ENCODE results near the gene CAMTA2. TPM values are rescaled to one million over a fixed set of nuclear protein-coding genes. Genes with fewer than 3 reads are reported as not detected.

The CAMTA2 gene
- total RNA-seq, 2 donors from 2014 or later = 51.0 to 87.9 TPM

DNA sequence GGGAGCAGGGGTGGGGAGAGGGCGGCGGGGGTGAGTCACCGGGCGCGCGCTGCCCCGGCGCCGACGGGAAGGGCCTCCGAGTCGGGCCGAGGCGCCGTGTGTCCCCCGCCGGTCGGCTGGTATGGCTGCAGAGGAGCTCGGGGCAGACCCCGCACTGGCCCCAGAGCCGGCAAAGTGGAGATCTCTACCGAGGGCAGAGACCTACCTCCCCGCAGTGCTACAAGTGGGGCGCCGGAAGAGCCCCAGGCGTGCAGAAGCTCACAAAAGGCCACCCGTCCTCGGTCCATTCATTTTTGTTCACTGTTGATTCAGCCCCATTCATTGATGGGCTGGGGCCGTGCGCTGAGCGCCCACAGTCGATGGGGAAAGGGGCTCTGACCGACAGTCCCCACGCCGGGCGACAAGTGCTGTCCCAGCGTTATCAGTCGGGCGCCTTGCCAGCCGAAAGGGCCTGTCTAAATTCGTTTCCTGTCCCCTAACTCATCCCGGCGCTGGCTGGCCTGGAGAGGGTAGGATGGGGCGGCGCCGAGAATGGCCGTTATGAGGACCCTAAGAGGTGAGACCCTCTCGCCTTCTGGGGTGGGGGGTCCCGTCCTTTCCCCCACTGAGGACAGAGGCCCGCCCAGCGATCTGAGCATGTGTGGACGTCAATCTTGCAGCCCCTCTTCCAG, 37.3 kb downstream of the CAMTA2 start:
- DNase-seq (ENCODE audit: low spot score) (no peak), ATAC-seq (peak; percentile 25 to 31)
- Mint-ChIP-seq H3K9me3 (no peaks in the 10 kb centered on the region), H3K27ac (peak overlapping the region; percentile 78 to 96), H3K4me1 (ENCODE audit: low read depth in 2 of 2) (peaks cover 33 to 36% of the 10 kb centered on the region in 2 donors), H3K27me3 (no peaks in the 10 kb centered on the region), H3K4me3 (peak overlapping the region; percentile 89), H3K36me3 (peaks cover 19% of the 10 kb centered on the region)

DNA sequence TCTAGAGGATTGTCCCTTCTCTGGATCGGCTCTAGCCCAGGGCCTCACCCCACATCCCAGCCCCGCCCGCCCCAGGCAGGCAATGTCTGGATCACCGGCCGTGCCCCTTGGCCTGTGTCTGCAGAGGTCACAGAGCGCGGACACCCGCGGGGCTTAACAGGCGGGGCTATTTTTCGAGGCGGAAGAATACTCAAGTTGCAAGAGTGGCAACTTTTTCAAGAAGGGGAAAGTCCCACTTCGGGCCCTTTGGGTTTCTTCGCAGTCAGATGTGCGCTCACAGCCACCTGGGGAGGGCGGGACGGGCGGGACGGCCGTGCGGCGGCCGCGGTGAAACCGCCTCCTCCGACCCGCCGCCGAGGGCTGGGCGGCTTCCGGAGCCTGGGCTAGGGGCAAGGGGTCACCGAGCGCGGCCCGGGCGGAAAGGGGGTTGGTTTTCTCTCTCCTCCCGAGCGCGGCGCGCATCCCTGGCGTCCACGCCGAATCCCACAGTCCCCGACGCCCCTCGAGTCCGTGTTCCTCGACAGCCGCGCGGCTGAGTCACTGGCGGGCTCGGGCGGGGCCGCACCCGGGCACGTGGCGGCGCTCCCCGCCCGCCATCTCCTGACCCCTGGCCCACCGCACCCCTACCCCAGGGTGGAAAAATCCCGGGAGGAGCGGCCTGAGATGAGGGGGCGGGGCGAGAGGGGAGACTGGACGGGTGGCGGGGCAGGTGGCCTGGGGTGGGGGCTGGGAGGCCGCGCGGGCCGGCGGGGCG, 38.0 kb downstream of the CAMTA2 start:
- no peaks in the 10 kb centered on the region for H3K9me3 Mint-ChIP-seq
- peak; percentile 90 for DNase-seq (ENCODE audit: low spot score)
- H3K27ac Mint-ChIP-seq = peak overlapping the region; percentile 96
- peak; percentile 57 to 63 for ATAC-seq
- H3K4me1 Mint-ChIP-seq (ENCODE audit: low read depth in 2 of 2) = peaks cover 40 to 44% of the 10 kb centered on the region in 2 donors
- peak overlapping the region; percentile 100 for H3K4me3 Mint-ChIP-seq
- peaks cover 25% of the 10 kb centered on the region for H3K36me3 Mint-ChIP-seq
- H3K27me3 Mint-ChIP-seq = no peaks in the 10 kb centered on the region

DNA sequence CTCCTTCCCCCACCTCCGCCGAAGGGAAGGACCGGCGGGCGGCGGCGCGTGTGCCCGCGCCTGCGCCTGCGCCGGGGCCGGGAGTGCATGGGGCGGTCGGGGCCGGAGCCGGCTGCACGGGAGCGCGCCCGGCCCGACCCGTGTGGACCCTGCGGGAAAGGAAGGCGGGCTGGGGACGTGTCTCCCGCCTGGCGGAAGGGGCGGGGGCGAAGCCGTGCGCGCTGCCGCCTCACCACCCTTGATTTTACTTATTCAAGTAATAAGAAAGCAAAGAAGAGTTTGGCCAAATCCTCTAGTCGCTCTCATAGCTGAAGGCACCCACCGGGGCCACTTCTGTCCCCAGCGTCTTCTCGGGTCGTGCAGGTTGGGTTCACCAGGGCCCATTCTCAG, 38.5 kb downstream of the CAMTA2 start:
- DNase-seq (ENCODE audit: low spot score) (peak; percentile 88), ATAC-seq (peak; percentile 67 to 77)
- H3K36me3 Mint-ChIP-seq = peaks cover 30% of the 10 kb centered on the region
- peaks cover 45 to 49% of the 10 kb centered on the region in 2 donors for H3K4me1 Mint-ChIP-seq (ENCODE audit: low read depth in 2 of 2)
- H3K4me3 Mint-ChIP-seq = peak overlapping the region; percentile 100
- no peaks in the 10 kb centered on the region for H3K27me3 Mint-ChIP-seq
- no peaks in the 10 kb centered on the region for H3K9me3 Mint-ChIP-seq
- H3K27ac Mint-ChIP-seq = peak overlapping the region; percentile 96

DNA sequence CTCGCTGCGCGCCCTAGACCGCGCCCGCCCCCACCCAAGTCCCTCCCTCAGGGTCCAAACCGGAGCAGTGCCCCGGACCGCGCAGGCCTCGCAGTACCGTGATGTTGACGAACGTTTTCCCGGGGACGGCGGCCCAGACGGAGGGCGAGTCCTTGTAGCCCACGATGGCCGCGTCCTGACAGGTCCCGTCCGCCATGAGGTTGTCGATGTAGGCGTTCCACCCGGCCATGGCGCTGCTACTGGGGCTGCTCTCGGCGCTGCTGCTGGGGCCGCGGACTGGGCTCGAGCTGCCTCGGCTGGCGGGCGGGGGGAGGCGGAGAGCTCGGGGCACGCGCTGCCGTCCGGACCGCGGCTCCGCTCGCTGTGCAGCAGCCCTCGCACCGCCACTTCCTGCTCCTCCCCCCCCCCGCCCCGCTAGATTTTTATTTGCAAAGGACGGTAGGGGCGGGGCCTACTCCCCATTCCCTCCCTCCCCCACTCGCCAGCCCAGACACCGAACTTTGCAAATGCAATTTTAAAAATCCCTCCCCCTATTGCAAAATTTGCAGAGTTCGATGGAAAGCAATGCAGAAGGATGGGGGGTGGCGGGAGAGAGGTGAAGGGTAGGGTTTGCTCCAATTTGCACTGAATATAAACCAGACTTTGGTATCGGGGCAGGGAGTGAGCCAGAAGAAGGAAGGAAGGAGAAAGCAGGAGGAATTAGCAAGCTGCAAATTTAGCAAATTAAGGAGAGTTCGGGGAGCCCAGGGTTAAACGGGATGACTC, 39.1 kb downstream of the CAMTA2 start, which contains the start of gene PFN1:
TSS of gene PFN1 (minus strand) at position 365 of the 765 bp plus-strand sequence. CDS start at position 229, 136 bp downstream.
- DNase-seq (ENCODE audit: low spot score) = peak; percentile 93
- Mint-ChIP-seq H3K4me3 (peak within 1 kb of the TSS; percentile 100), H3K36me3 (peaks cover 31% of the 10 kb centered on the region), H3K4me1 (ENCODE audit: low read depth in 2 of 2) (peaks cover 47 to 55% of the 10 kb centered on the region in 2 donors), H3K9me3 (no peaks in the 10 kb centered on the region), H3K27me3 (no peaks in the 10 kb centered on the region), H3K27ac (peak within 1 kb of the TSS; percentile 96)
- peak; percentile 63 to 79 for ATAC-seq

DNA sequence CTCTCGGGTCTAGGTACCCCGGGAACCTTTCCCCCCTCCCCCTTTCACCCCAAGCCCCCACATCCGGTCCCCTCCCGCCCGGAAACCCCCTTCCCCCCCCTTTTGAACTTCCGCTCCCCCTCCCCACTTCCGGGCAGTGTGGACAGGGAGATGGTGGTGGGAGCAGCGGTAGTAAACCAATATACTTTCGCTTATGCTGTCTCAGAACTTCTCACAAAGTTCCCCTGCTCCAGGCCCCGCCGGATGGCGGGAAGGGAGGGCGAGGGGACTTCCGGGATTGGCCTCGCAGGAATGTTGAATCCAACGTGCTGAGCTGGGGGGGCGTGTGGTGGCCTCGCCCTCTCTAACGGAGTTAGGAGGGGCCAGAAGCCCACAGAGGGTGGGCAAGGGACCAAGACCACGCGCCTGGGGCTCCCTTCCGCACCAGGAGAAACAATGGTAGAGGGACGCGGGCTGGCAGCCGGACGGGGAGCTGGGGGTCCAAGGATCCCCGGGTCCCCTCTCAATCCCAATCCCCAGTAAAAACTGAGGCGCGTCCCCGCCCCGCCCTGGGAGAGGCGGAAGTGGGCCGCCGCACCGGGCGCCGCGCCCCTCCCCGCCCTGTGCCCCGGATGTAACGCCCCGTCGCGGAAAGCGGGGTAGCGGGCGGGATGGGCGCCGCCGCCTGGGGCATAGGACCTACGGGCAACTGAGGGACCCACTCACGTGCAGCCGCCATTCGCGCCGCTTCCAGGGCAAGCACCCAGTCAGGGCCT, 39.9 kb downstream of the CAMTA2 start:
- H3K4me1 Mint-ChIP-seq (ENCODE audit: low read depth in 2 of 2) = peaks cover 55 to 63% of the 10 kb centered on the region in 2 donors
- DNase-seq (ENCODE audit: low spot score) = peak; percentile 86

DNA sequence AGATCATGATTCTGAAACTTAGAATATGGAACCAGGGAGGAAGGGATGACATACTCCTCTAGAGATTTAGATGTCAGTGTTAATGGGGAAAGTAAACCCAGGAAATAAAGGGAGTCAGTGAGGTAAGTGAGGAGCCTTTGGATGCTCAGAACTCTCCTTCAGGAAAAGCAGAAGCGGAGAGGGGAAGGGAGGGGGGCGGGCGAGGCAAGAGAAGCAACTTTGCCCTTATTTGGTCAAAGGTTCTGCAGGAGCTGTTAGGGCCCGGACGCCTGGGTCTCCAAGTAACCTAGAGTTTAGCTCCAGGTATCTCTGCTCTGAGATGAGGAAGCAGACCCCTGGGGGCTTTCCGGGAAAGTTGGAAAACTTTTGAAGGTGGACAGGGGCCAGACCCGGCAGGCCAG, 40.5 kb downstream of the CAMTA2 start:
- Mint-ChIP-seq H3K36me3 (peaks cover 38% of the 10 kb centered on the region), H3K4me1 (ENCODE audit: low read depth in 2 of 2) (peaks cover 59 to 68% of the 10 kb centered on the region in 2 donors), H3K27ac (peak overlapping the region; percentile 95 to 96), H3K9me3 (no peaks in the 10 kb centered on the region), H3K27me3 (no peaks in the 10 kb centered on the region), H3K4me3 (peak overlapping the region; percentile 100)
- ATAC-seq = no peak
- DNase-seq (ENCODE audit: low spot score) = no peak

More for the DNA sequence above, 39.9 kb downstream of the CAMTA2 start:
- peaks cover 36% of the 10 kb centered on the region for H3K36me3 Mint-ChIP-seq
- no peaks in the 10 kb centered on the region for H3K27me3 Mint-ChIP-seq
- peak; percentile 50 to 62 for ATAC-seq
- no peaks in the 10 kb centered on the region for H3K9me3 Mint-ChIP-seq
- H3K27ac Mint-ChIP-seq = peak overlapping the region; percentile 95 to 96
- peak overlapping the region; percentile 100 for H3K4me3 Mint-ChIP-seq

DNA sequence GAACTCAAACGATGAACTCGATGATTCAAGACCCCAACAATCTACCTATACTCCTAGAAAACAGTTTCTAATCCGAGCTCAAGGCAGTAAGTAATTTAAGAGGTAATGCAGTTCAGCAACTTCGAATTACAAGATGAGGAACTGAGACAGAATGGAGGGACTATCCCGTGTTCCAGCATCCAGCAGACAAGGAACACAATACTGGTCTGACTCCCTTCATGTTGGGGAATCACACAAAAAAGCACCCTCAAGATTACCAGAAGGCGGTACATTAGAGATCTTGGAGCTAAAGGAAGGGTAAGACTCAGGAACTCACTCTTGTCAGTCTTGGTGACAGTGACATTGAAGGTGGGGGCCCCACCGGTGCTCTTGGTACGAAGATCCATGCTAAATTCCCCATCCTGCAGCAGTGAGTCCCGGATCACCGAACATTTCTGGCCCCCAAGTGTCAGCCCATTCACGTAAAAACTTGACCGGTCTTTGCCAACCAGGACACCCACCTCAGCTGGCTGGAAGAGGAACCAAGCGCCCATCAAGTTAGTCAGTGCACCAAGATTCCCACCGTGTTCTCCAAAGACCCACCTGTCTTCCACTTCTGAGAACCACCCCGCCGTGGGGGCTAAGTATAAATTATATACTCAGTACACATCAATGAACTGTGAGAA, 41.0 kb downstream of the CAMTA2 start:
- Mint-ChIP-seq H3K4me3 (peak overlapping the region; percentile 100), H3K4me1 (ENCODE audit: low read depth in 2 of 2) (peaks cover 65 to 74% of the 10 kb centered on the region in 2 donors)
- no peak for DNase-seq (ENCODE audit: low spot score)

DNA sequence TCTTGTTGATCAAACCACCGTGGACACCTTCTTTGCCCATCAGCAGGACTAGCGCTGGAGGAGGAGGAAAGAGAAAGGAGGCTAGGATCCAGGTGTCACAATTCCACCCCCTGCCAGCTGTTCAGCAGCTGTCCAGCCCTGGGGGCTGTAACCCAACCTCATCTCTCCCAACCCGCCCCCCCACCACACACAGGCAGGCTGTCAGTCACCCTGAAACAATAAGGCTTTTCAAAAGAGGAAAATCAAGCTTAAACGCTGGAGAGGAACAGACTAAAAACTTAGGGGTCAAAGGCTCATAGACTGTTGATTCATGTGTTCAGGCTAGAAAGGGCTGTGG, 41.6 kb downstream of the CAMTA2 start:
- no peaks in the 10 kb centered on the region for H3K27me3 Mint-ChIP-seq
- peak overlapping the region; percentile 95 to 96 for H3K27ac Mint-ChIP-seq
- H3K4me1 Mint-ChIP-seq (ENCODE audit: low read depth in 2 of 2) = peaks cover 66 to 74% of the 10 kb centered on the region in 2 donors
- no peak for ATAC-seq
- H3K36me3 Mint-ChIP-seq = peaks cover 49% of the 10 kb centered on the region
- H3K4me3 Mint-ChIP-seq = peak overlapping the region; percentile 100
- no peak for DNase-seq (ENCODE audit: low spot score)
- no peaks in the 10 kb centered on the region for H3K9me3 Mint-ChIP-seq

More for the DNA sequence above, 41.0 kb downstream of the CAMTA2 start:
- ATAC-seq = no peak
- peaks cover 43% of the 10 kb centered on the region for H3K36me3 Mint-ChIP-seq
- H3K27ac Mint-ChIP-seq = peak overlapping the region; percentile 95 to 96
- H3K27me3 Mint-ChIP-seq = no peaks in the 10 kb centered on the region
- H3K9me3 Mint-ChIP-seq = no peaks in the 10 kb centered on the region

DNA sequence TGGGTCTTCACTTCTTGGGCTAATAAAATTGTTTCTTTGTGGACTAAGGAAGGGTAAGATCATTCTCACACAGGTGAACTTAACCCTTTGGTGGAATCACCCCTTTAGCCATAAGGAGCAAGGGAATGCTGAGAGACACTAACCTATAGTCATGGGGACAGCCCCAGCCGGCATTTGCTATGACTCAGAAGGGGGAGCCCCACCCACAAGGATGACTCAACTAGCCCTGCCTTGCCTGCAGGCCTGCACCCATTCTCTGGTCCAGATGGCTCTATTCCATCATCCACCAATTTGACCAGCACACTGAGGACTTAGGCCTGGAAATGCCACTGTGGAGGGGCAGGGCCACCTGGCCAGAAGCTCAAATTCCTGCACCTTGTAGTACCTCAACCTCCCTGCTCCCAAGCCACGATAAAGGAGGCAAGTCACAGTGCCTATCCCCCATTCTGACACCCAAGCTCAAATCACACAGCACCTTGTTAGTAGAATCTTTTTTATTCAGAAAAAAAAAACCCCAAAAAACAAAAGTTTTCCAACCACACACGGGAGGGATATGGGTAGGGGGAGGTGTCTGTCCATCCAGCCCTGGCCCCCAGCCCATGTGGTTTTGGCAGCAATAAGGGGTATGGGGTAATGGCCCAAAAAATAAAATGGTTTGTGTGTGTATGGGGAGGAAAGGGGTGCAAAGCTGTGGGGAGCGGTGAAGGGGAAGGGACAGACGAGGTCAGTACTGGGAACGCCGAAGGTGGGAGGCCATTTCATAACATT, 42.1 kb downstream of the CAMTA2 start:
- ATAC-seq (peak; percentile 48 to 66), DNase-seq (ENCODE audit: low spot score) (peak; percentile 94)
- Mint-ChIP-seq H3K4me1 (ENCODE audit: low read depth in 2 of 2) (peaks cover 65 to 73% of the 10 kb centered on the region in 2 donors), H3K36me3 (peaks cover 53% of the 10 kb centered on the region), H3K4me3 (peak overlapping the region; percentile 100), H3K27me3 (no peaks in the 10 kb centered on the region), H3K9me3 (no peaks in the 10 kb centered on the region), H3K27ac (peak overlapping the region; percentile 95 to 96)

DNA sequence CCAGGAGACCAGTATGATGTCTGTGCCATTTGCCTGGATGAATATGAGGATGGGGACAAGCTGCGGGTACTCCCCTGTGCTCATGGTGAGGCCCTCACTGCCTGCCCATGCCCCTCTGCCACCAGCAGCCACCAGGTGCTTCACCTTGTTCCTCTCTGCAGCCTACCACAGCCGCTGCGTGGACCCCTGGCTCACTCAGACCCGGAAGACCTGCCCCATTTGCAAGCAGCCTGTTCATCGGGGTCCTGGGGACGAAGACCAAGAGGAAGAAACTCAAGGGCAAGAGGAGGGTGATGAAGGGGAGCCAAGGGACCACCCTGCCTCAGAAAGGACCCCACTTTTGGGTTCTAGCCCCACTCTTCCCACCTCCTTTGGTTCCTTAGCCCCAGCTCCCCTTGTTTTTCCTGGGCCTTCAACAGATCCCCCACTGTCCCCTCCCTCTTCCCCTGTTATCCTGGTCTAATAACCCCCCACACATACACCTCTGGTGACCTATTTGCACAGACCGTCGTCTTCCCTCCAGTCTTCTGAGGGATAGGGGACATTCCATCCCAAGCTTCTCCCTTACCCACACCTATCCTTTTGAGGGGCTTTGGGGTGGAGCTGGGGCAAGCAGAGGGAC, 42.8 kb downstream of the CAMTA2 start:
- DNase-seq (ENCODE audit: low spot score) (no peak), ATAC-seq (no peak)
- H3K36me3 Mint-ChIP-seq = peaks cover 53% of the 10 kb centered on the region
- no peaks in the 10 kb centered on the region for H3K9me3 Mint-ChIP-seq
- no peaks in the 10 kb centered on the region for H3K27me3 Mint-ChIP-seq
- H3K4me1 Mint-ChIP-seq (ENCODE audit: low read depth in 2 of 2) = peaks cover 63 to 75% of the 10 kb centered on the region in 2 donors
- peak overlapping the region; percentile 100 for H3K4me3 Mint-ChIP-seq
- H3K27ac Mint-ChIP-seq = peak overlapping the region; percentile 95 to 96

DNA sequence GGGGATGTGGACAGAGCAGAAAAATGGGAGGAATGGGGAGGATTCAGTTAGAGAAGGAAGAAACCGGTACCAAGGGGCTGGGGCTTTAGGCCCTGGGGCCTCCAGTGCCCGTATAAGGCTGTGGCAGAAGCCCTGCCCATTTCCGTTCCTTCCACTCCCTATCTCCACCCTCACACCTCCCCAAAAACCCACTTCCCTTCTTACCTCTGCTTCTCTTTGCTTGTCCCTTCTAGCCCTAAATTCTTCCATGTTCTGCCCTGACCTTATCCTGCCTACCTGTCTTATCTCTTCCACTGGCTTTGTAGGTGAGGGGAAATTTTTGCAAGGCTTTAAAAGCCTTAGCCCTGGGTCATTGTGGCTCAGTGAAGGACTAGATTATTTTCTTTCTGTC, 43.3 kb downstream of the CAMTA2 start:
- no peak for DNase-seq (ENCODE audit: low spot score)
- no peak for ATAC-seq
- H3K27me3 Mint-ChIP-seq = no peaks in the 10 kb centered on the region
- peaks cover 53% of the 10 kb centered on the region for H3K36me3 Mint-ChIP-seq
- H3K27ac Mint-ChIP-seq = peak overlapping the region; percentile 95 to 96
- no peaks in the 10 kb centered on the region for H3K9me3 Mint-ChIP-seq
- peak overlapping the region; percentile 100 for H3K4me3 Mint-ChIP-seq
- H3K4me1 Mint-ChIP-seq (ENCODE audit: low read depth in 2 of 2) = peaks cover 63 to 76% of the 10 kb centered on the region in 2 donors

Data from natural killer cell treated with Interleukin-12 subunit alpha and Interleukin-12 subunit beta and Interleukin-15 and Interleukin-18, amount 100 ng/mL, for 72 hours (primary cell).